Cardiac muscle cell (in vitro differentiated cells and primary cell): ENCODE data around the gene HOOK2. TPM values are rescaled to one million over a fixed set of nuclear protein-coding genes. Genes with fewer than 3 reads are reported as not detected.

ENCODE experiments used
- DNase-seq, 2 donors: peaks; one replicate each; pipeline versions ENCODE4 v3.0.0 to v3.0.0-alpha.2; 2010 to 2017; ENCODE audit warnings: low read depth in 1 of 2, low spot score in 1 of 2
- H3K27ac ChIP-seq: fragments of 200-600 bp; sonication (generic); 2 replicates; pipeline ENCODE4 v1.5.1; 2016
- H3K27me3 ChIP-seq: fragments of 200-600 bp; sonication (generic); 2 replicates; pipeline ENCODE4 v1.6.0; 2016; ENCODE audit warnings: control low read depth
- H3K36me3 ChIP-seq: fragments of 200-600 bp; sonication (generic); 2 replicates; pipeline ENCODE4 v1.5.1; 2016; ENCODE audit warnings: control low read depth
- H3K4me1 ChIP-seq: fragments of 200-600 bp; sonication (generic); 2 replicates; pipeline ENCODE4 v1.8.1; 2017; ENCODE audit warnings: low read depth, mild to moderate bottlenecking, mixed run types
- H3K4me3 ChIP-seq: fragments of 200-600 bp; sonication (generic); 2 replicates; pipeline ENCODE4 v1.5.1; 2016; ENCODE audit warnings: mild to moderate bottlenecking
- H3K9me3 ChIP-seq: fragments of 200-600 bp; sonication (generic); 2 replicates; pipeline ENCODE4 v1.5.1; 2017; ENCODE audit warnings: low read depth, mild to moderate bottlenecking, control low read depth
- polyA plus RNA-seq: library from polyadenylated mRNA; unstranded; fragments of >200 nt; fragmentation: Nextera tagmentation; extraction: Ambion mirVana; gene quantifications from 2 replicates; pipeline ENCODE4 v1.2.1, GENCODE V29; 2016
- total RNA-seq: library from RNA; depleted of rRNA; stranded (reverse); fragments of >200 nt; gene quantifications from 2 replicates; pipeline ENCODE4 v1.2.3, GENCODE V29; 2016
- TF ChIP-seq, protein P1 (sequence below): IDR thresholded peaks from 2 replicates; pipeline ENCODE4 v1.5.1; 2012; ENCODE audit warnings: low read depth, mild to moderate bottlenecking, low read length

The HOOK2 gene
- total and polyA plus RNA-seq, 2 experiments from 2014 or later, result 31.1 to 54.4 TPM

DNA sequence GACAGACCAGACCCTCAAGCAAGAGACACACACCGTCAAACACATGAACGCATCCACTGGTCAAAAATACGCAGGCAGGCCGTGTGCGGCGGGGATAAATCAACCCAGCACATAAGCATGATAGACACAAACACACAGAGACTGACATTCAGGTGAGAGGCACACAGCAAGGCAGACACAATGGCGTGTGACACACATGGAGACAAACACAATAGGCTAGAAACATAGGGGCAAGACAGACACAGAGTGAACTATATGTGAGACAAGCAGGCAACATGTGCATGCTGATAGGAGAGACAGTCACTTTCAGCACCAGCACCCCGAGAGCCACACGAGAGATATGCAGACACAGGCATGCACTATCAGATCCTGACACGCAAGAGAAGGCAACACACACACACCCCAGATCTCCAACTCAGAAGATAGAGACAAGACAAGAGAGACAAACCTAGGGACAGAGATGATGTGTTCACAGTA lies 9.1 kb upstream of the HOOK2 start:
- peak overlapping the region; percentile 68 for H3K27ac ChIP-seq
- peaks cover 38% of the 10 kb centered on the region for H3K4me1 ChIP-seq

DNA sequence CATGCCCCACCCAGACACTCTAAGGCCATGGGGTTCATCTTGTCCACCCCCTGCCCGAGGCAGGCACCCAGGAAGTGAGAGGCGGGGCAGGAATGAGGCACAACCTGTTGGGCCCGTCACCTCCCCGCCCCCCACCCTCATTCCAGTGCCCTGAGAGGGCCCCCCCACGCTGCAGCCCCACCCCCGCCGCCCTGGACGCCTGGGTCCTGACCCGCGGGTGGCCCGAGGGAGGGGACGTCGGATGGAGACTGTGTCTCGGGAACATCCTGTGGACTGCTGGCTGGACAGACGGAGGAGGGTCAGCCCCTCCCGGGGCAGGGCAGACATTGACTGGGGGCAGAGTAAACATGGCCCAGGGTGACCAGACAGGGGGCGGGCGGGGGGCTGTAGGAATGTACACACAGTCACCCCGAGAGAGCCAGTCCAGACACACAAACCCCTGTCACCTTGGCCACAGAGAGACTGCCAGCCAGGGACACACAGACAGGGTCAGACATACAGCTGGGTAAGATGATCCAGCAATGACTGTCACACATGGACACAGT lies 8.6 kb upstream of the HOOK2 start:
- Histone ChIP-seq H3K27ac (peak overlapping the region; percentile 68), H3K4me1 (peaks cover 34% of the 10 kb centered on the region)

More for the DNA sequence above, 9.1 kb upstream of the HOOK2 start:
- no peaks in the 10 kb centered on the region for H3K36me3 ChIP-seq
- no peak for DNase-seq
- TF ChIP-seq, protein P1, sequence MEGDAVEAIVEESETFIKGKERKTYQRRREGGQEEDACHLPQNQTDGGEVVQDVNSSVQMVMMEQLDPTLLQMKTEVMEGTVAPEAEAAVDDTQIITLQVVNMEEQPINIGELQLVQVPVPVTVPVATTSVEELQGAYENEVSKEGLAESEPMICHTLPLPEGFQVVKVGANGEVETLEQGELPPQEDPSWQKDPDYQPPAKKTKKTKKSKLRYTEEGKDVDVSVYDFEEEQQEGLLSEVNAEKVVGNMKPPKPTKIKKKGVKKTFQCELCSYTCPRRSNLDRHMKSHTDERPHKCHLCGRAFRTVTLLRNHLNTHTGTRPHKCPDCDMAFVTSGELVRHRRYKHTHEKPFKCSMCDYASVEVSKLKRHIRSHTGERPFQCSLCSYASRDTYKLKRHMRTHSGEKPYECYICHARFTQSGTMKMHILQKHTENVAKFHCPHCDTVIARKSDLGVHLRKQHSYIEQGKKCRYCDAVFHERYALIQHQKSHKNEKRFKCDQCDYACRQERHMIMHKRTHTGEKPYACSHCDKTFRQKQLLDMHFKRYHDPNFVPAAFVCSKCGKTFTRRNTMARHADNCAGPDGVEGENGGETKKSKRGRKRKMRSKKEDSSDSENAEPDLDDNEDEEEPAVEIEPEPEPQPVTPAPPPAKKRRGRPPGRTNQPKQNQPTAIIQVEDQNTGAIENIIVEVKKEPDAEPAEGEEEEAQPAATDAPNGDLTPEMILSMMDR, result no peak
- no peaks in the 10 kb centered on the region for H3K9me3 ChIP-seq
- no peaks in the 10 kb centered on the region for H3K27me3 ChIP-seq
- no peak overlapping the region for H3K4me3 ChIP-seq

DNA sequence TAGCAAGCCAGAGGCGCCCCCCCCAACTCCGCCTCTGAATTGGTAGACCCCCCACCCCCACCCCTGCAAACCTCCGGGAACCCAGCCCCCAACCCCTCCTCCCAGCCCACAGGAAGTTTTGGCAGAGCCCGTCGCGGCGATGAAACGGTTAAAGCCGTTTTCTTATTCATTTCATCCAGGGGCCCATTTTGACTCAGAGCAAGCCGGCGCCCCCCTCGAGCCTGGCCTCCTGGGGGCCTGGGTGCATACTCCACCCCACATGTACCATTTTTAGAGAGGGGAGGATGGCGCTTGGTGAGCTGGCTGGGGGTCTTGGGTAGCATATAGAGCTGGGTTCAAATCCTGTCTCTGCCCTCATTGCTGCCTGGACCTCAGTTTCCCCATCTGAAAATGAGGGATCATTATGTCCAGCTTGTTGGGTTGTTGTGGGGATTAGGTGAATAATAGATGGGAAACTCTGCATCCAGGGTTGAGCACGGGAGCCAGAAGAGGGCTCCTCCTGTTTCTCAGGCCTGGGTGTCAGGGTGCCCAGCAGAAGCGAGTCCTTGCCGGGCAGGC lies 8.0 kb upstream of the HOOK2 start:
- TF ChIP-seq, protein P1, result no peak
- no peaks in the 10 kb centered on the region for H3K36me3 ChIP-seq
- H3K9me3 ChIP-seq, result no peaks in the 10 kb centered on the region
- peak overlapping the region; percentile 39 for H3K4me3 ChIP-seq
- no peak for DNase-seq
- no peaks in the 10 kb centered on the region for H3K27me3 ChIP-seq
- no peak overlapping the region for H3K27ac ChIP-seq
- H3K4me1 ChIP-seq, result peaks cover 28% of the 10 kb centered on the region

More for the DNA sequence above, 8.6 kb upstream of the HOOK2 start:
- DNase-seq, result no peak
- TF ChIP-seq, protein P1, result no peak
- no peaks in the 10 kb centered on the region for H3K9me3 ChIP-seq
- no peaks in the 10 kb centered on the region for H3K36me3 ChIP-seq
- no peak overlapping the region for H3K4me3 ChIP-seq
- no peaks in the 10 kb centered on the region for H3K27me3 ChIP-seq

DNA sequence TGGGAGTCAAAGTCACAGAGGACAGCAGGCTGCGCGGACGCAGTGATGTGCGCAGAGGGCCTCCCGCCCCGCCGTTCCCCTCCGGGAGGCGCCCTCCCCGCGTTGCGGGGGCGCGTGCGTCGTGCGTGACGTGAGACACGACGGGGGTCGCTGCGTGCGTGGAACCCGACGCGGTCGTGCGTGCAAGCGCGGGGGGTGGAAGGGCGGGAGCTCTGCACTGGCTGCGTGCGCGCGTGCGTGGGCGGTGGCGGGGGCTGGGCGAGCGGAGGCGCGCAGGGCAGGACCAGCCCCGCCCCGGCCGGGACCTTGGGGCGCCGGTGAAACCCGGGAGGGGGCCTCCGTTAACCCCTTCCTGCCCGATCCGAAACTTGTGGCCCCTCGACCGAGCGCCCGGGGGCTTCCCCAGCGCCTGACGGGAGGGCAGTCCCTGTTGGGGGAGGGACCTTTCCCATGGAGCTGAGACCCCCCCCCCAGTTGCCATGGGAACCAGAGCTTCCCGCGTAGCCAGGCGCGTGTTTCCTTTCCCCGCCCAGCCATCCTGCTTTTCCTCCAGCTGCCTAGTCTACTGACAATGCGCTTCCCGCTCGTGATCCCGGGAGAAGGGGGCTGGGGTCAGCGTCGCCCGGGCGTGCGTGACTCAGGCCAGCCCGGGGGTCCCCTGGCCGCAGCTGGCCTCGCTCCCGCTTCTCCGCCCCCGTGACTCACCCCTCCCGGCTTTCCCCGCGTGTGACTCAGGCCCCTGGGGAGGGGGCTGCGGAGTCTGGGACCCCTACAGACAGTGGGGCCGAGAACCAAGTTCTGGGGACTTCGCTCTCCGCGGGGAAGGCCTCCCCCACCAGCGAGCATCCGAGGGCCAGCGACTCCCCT lies 7.3 kb upstream of the HOOK2 start:
- peaks cover 24% of the 10 kb centered on the region for H3K4me1 ChIP-seq
- H3K27me3 ChIP-seq, result no peaks in the 10 kb centered on the region
- TF ChIP-seq, protein P1, result no peak
- H3K4me3 ChIP-seq, result peak overlapping the region; percentile 39
- H3K9me3 ChIP-seq, result no peaks in the 10 kb centered on the region
- DNase-seq, result peak; percentile 70 to 93
- H3K36me3 ChIP-seq, result no peaks in the 10 kb centered on the region
- H3K27ac ChIP-seq, result no peak overlapping the region

DNA sequence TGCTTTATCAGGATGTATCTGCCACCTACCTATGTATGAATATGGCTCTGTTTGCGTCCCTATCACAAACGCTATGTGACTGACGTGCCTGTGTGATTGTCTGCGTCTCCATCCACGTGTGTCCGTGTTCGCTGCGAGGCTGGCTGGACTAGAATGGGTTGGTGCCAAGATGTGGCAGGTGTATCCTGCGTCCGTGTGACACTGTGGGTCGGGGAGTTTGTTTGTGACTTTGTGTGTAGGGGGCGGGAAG lies 6.7 kb upstream of the HOOK2 start:
- Histone ChIP-seq H3K27me3 (no peaks in the 10 kb centered on the region), H3K27ac (no peak overlapping the region), H3K4me1 (peaks cover 24% of the 10 kb centered on the region), H3K4me3 (peak overlapping the region; percentile 39), H3K36me3 (no peaks in the 10 kb centered on the region), H3K9me3 (no peaks in the 10 kb centered on the region)
- DNase-seq, result no peak
- TF ChIP-seq, protein P1, result no peak
